ENCODE results near the gene TP53INP2. TPM values are rescaled to one million over a fixed set of nuclear protein-coding genes. Genes with fewer than 3 reads are reported as not detected.

The TP53INP2 gene
- total RNA-seq, 4 donors from 2014 or later: 1.2 to 23.2 (median 2.8) TPM

GRCh38 chr20:34673412-34673811 is 30.7 kb upstream of the TP53INP2 start:
- no peak for TF ChIP-seq POLR2A (IDR thresholded peaks at IDR 0.05)
- no peak for TF ChIP-seq CTCF (IDR thresholded peaks at IDR 0.05)
- intact Hi-C loops (cut with DNase I; ENCODE audit: low total_unique reads): no loop called here
- no peak for DNase-seq
- no peaks in the 10 kb centered on the region for H3K4me1 ChIP-seq
- H3K9me3 ChIP-seq: no peaks in the 10 kb centered on the region
- no peak overlapping the region for H3K4me3 ChIP-seq
- H3K27me3 ChIP-seq: no peaks in the 10 kb centered on the region
- no peaks in the 10 kb centered on the region for H3K36me3 ChIP-seq
- H3K27ac ChIP-seq: no peak overlapping the region

- Histone ChIP-seq H3K36me3 (no peaks in the 10 kb centered on the region), H3K9me3 (no peaks in the 10 kb centered on the region), H3K27me3 (no peaks in the 10 kb centered on the region), H3K4me1 (no peaks in the 10 kb centered on the region), H3K4me3 (no peak overlapping the region), H3K27ac (no peak overlapping the region)
- TF ChIP-seq CTCF (IDR thresholded peaks at IDR 0.05) (no peak), POLR2A (IDR thresholded peaks at IDR 0.05) (no peak)
- DNase-seq: no peak
- intact Hi-C loops (cut with DNase I; ENCODE audit: low total_unique reads): no loop called here
These were observed 28.6 kb upstream of the TP53INP2 start for GRCh38 chr20:34675561-34675960.

- H3K27ac ChIP-seq: peak overlapping the region; percentile 76 to 81
These were observed 28.0 kb upstream of the TP53INP2 start for GRCh38 chr20:34675993-34676641.

GRCh38 chr20:34676642-34677373 is 27.3 kb upstream of the TP53INP2 start, which contains the start of gene PIGU:
PIGU (minus strand) TSS chr20:34677092; CDS start chr20:34677085, 7 bp downstream.
- Histone ChIP-seq H3K36me3 (no peaks in the 10 kb centered on the region), H3K27me3 (no peaks in the 10 kb centered on the region), H3K4me3 (peak within 1 kb of the TSS; percentile 87 to 95), H3K4me1 (no peaks in the 10 kb centered on the region), H3K9me3 (no peaks in the 10 kb centered on the region), H3K27ac (peak within 1 kb of the TSS; percentile 76 to 81)
- peak; percentile 91 to 94 for DNase-seq
- TF ChIP-seq POLR2A (IDR thresholded peaks at IDR 0.05) (peak; percentile 26 to 56), CTCF (IDR thresholded peaks at IDR 0.05) (peak; percentile 18 to 56 (median 47))
- intact Hi-C loops (cut with DNase I; ENCODE audit: low total_unique reads): no loop called here

More at GRCh38 chr20:34675993-34676641, 28.0 kb upstream of the TP53INP2 start:
- TF ChIP-seq CTCF (IDR thresholded peaks at IDR 0.05) (no peak), POLR2A (IDR thresholded peaks at IDR 0.05) (no peak)
- DNase-seq: no peak
- Histone ChIP-seq H3K36me3 (no peaks in the 10 kb centered on the region), H3K27me3 (no peaks in the 10 kb centered on the region), H3K4me3 (peak overlapping the region; percentile 87 to 95), H3K9me3 (no peaks in the 10 kb centered on the region), H3K4me1 (no peaks in the 10 kb centered on the region)
- intact Hi-C loops (cut with DNase I; ENCODE audit: low total_unique reads): no loop called here

- no peaks in the 10 kb centered on the region for H3K9me3 ChIP-seq
- DNase-seq: no peak
- H3K27ac ChIP-seq: no peak overlapping the region
- H3K4me3 ChIP-seq: no peak overlapping the region
- H3K27me3 ChIP-seq: no peaks in the 10 kb centered on the region
- H3K4me1 ChIP-seq: no peaks in the 10 kb centered on the region
- intact Hi-C loops (cut with DNase I; ENCODE audit: low total_unique reads): no loop called here
- H3K36me3 ChIP-seq: no peaks in the 10 kb centered on the region
- no peak for TF ChIP-seq CTCF (IDR thresholded peaks at IDR 0.05)
- no peak for TF ChIP-seq POLR2A (IDR thresholded peaks at IDR 0.05)
These were observed 23.5 kb upstream of the TP53INP2 start for GRCh38 chr20:34680586-34681175.

Data from uterus (tissue), 4 donors.